B cell (primary cell): Measurements from ENCODE around the gene RASL11A. TPM values are rescaled to one million over a fixed set of nuclear protein-coding genes. Genes with fewer than 3 reads are reported as not detected.
A peak's percentile ranks its signal among the peaks of the same experiment; 100 is the strongest.

Source experiments
- ATAC-seq: fragments of 200-7000 bp; cut with Tn5 transposase; one replicate; pipeline ENCODE4 v1.10.0; 2021; ENCODE audit warnings: low read depth, mild to moderate bottlenecking, moderate number of reproducible peaks, moderate library complexity
- CTCF ChIA-PET: fragments of 350-600 bp; sonication (Branson Sonifier 250); formaldehyde crosslinking; loops from one replicate; lab custom pipeline; 2021; ENCODE audit warnings: antibody characterized with exemption, inconsistent platforms; lab: Charles Lee
- POLR2A ChIA-PET: fragments of 350-600 bp; sonication (Branson Sonifier 250); formaldehyde crosslinking; loops from one replicate; lab custom pipeline; 2021; ENCODE audit warnings: antibody characterized with exemption; lab: Charles Lee
- DNase-seq: peaks from one replicate; pipeline ENCODE4 v3.0.0; 2013
- H2AFZ ChIP-seq: 2 replicates; pipeline ENCODE4 v1.6.1; 2012; ENCODE audit warnings: mild to moderate bottlenecking, low read depth, low read length; ENCODE audit not compliant: insufficient read depth, poor library complexity, severe bottlenecking
- H3K27ac ChIP-seq, 2 donors: 1 replicate in 1 of 2; 2 replicates in 1 of 2; pipeline ENCODE4 v1.5.1; 2012 to 2013; ENCODE audit warnings: low read length in 2 of 2, mild to moderate bottlenecking in 2 of 2, moderate library complexity in 1 of 2
- H3K27me3 ChIP-seq, 4 experiments: fragments of 200-600 bp in 1 of 4; sonication (generic) in 1 of 4; replicated peaks in 1 of 4; 1 replicate in 2 of 4; 2 replicates in 2 of 4; pipeline versions ENCODE4 v1.6.1 to v1.7.0; 2013 to 2016; ENCODE audit warnings: low read length in 3 of 4, mild to moderate bottlenecking in 2 of 4, mixed read lengths in 1 of 4, moderate library complexity in 1 of 4; ENCODE audit not compliant: insufficient read depth in 4 of 4, control insufficient read depth in 3 of 4; ENCODE audit errors: control extremely low read depth in 1 of 4
- H3K36me3 ChIP-seq, 2 experiments: replicated peaks in 1 of 2; 1 replicate in 1 of 2; 2 replicates in 1 of 2; pipeline versions ENCODE4 v1.6.1 to v1.7.1; 2013; ENCODE audit warnings: low read length in 1 of 2; ENCODE audit not compliant: insufficient read depth in 2 of 2, control insufficient read depth in 1 of 2; ENCODE audit errors: control extremely low read depth in 1 of 2, extremely low read depth in 1 of 2
- H3K4me1 ChIP-seq, 2 donors: fragments of 200-600 bp in 1 of 2; sonication (generic) in 1 of 2; 1 replicate in 1 of 2; 2 replicates in 1 of 2; pipeline versions ENCODE4 v1.5.1 to v1.6.1; 2013 to 2017; ENCODE audit warnings: low read length in 2 of 2; ENCODE audit not compliant: control insufficient read depth in 2 of 2, insufficient read depth in 2 of 2
- H3K4me2 ChIP-seq: replicated peaks from 2 replicates; pipeline ENCODE3; 2012; ENCODE audit warnings: mild to moderate bottlenecking, low read depth, low read length; ENCODE audit not compliant: poor library complexity, severe bottlenecking
- H3K4me3 ChIP-seq, 5 experiments: fragments of 200-600 bp in 1 of 5; sonication (generic) in 1 of 5; 1 replicate in 3 of 5; 2 replicates in 2 of 5; pipeline versions ENCODE4 v1.5.1 to v1.7.0; 2011 to 2016; ENCODE audit warnings: low read length in 4 of 5, mild to moderate bottlenecking in 4 of 5, low read depth in 2 of 5, control low read depth in 1 of 5, moderate library complexity in 1 of 5; ENCODE audit not compliant: insufficient read depth in 1 of 5; ENCODE audit errors: control extremely low read depth in 1 of 5, extremely low read depth in 1 of 5
- H3K79me2 ChIP-seq: fragments of 200-600 bp; sonication (generic); one replicate; pipeline ENCODE4 v1.6.0; 2016; ENCODE audit warnings: low read length; ENCODE audit not compliant: control insufficient read depth, insufficient read depth
- H3K9ac ChIP-seq: fragments of 200-600 bp; sonication (generic); 2 replicates; pipeline ENCODE4 v1.6.1; 2017; ENCODE audit warnings: mild to moderate bottlenecking, low read length, moderate library complexity
- H3K9me3 ChIP-seq, 3 donors: one replicate each; pipeline versions ENCODE4 v1.6.1 to v1.7.1; 2013; ENCODE audit warnings: low read length in 2 of 3; ENCODE audit not compliant: control insufficient read depth in 2 of 3, insufficient read depth in 1 of 3; ENCODE audit errors: control extremely low read depth in 1 of 3
- H4K20me1 ChIP-seq: 2 replicates; pipeline ENCODE4 v1.6.0; 2012; ENCODE audit warnings: mild to moderate bottlenecking, low read length; ENCODE audit not compliant: insufficient read depth, control insufficient read depth, poor library complexity, severe bottlenecking
- H3K27ac Mint-ChIP-seq: one replicate; pipeline ENCODE4 v1.8.0; 2021; ENCODE audit warnings: mixed read lengths
- H3K27me3 Mint-ChIP-seq: one replicate; pipeline ENCODE4 v1.8.0; 2021; ENCODE audit warnings: mixed read lengths
- H3K4me1 Mint-ChIP-seq: one replicate; pipeline ENCODE4 v1.8.0; 2021; ENCODE audit warnings: mixed read lengths
- H3K4me3 Mint-ChIP-seq: one replicate; pipeline ENCODE4 v1.8.0; 2021; ENCODE audit warnings: mixed read lengths
- H3K9me3 Mint-ChIP-seq: one replicate; pipeline ENCODE4 v1.8.0; 2022; ENCODE audit warnings: mixed read lengths; ENCODE audit not compliant: insufficient read depth
- EZH2 ChIP-seq: IDR thresholded peaks from 2 replicates; pipeline ENCODE4 v1.6.1; 2012; ENCODE audit warnings: borderline replicate concordance, low read depth, mild to moderate bottlenecking, moderate library complexity, low read length; ENCODE audit not compliant: insufficient read depth, poor library complexity, severe bottlenecking
- WGBS: methylation state at CpG from one replicate; pipeline ENCODE4 v1.1.5; 2013; ENCODE audit warnings: missing lambda C conversion rate; ENCODE audit not compliant: insufficient coverage; 5-methylcytosine and 5-hydroxymethylcytosine counted together
- intact Hi-C: fragments of 100-400 bp; cut with micrococcal nuclease; formaldehyde crosslinking; loops from one replicate; pipeline ENCODE4 v1.10.0; 2022
- polyA plus RNA-seq: library from polyadenylated mRNA; depleted of rRNA; stranded (reverse); fragments of >200 nt; gene quantifications from 2 replicates; pipeline ENCODE4 v1.2.3, GENCODE V29; 2012
- total RNA-seq, 2 donors: library from RNA; stranded (reverse); fragments of 120-200 nt in 1 of 2; gene quantifications; 1 replicate in 1 of 2; 2 replicates in 1 of 2; pipeline versions ENCODE4 v1.2.3 to v1.2.4, GENCODE V29; 2013 to 2022
- TF ChIP-seq, protein P1 (sequence below): fragments of 200-600 bp; IDR thresholded peaks from one replicate; pipeline ENCODE4 v1.8.0; 2022; ENCODE audit warnings: antibody characterized with exemption, mild to moderate bottlenecking

The RASL11A gene
- total and polyA plus RNA-seq, 2 donors (not counting 1 experiment from before 2014, with no cell fraction given): 0.89 to 4.8 TPM

DNA sequence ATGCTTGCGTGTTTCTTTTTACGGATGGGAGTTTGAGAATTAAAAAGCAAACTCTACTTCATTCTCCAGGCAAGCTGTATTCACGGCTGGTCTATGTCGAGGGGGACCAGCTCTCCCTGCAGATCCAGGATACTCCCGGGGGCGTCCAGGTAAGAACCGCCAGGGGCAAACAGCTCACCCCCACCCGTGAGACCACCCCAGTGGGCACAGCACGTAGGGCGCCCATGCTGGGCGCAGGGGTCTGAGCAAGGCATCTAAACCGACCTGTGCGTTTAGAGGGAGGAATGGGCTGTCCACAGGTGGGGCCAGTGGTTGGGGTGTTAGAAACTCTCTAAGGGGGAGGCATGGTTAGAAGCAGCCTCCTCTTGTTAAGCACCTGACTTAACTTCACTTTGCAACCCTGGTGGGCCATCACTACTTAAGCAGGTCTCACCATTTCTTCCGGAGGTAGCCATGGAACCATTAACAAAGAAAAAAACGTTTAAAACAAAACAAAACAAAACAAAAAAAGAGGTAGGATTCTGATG, 1.0 kb downstream of the RASL11A start:
- DNase-seq (no peak), ATAC-seq (no peak)
- Histone ChIP-seq H2AFZ (peak overlapping the region; percentile 88), H3K4me2 (peak overlapping the region; percentile 92), H3K4me3 (peak overlapping the region; percentile 46 to 95 (median 78)), H3K9me3 (no peaks in the 10 kb centered on the region), H3K4me1 (peaks cover 6 to 18% of the 10 kb centered on the region in 2 donors), H3K27me3 (peaks cover 0 to 5% (median 2%) of the 10 kb centered on the region in 4 experiments), H3K36me3 (no peaks in the 10 kb centered on the region), H3K27ac (no peak overlapping the region), H4K20me1 (no peaks in the 10 kb centered on the region), H3K79me2 (peaks cover 12% of the 10 kb centered on the region), H3K9ac (peak overlapping the region; percentile 76)
- H3K27me3 Mint-ChIP-seq: peaks cover 10% of the 10 kb centered on the region
- no peak overlapping the region for H3K27ac Mint-ChIP-seq
- peak overlapping the region; percentile 89 for H3K4me3 Mint-ChIP-seq
- 51% methylated on average over 10 of the region's 15 CpGs for WGBS
- H3K4me1 Mint-ChIP-seq: peaks cover 31% of the 10 kb centered on the region
- POLR2A ChIA-PET: no interaction called here
- no peaks in the 10 kb centered on the region for H3K9me3 Mint-ChIP-seq
- TF ChIP-seq, protein P1, sequence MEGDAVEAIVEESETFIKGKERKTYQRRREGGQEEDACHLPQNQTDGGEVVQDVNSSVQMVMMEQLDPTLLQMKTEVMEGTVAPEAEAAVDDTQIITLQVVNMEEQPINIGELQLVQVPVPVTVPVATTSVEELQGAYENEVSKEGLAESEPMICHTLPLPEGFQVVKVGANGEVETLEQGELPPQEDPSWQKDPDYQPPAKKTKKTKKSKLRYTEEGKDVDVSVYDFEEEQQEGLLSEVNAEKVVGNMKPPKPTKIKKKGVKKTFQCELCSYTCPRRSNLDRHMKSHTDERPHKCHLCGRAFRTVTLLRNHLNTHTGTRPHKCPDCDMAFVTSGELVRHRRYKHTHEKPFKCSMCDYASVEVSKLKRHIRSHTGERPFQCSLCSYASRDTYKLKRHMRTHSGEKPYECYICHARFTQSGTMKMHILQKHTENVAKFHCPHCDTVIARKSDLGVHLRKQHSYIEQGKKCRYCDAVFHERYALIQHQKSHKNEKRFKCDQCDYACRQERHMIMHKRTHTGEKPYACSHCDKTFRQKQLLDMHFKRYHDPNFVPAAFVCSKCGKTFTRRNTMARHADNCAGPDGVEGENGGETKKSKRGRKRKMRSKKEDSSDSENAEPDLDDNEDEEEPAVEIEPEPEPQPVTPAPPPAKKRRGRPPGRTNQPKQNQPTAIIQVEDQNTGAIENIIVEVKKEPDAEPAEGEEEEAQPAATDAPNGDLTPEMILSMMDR: no peak
- no peak for TF ChIP-seq EZH2
- intact Hi-C loops: loop anchor here (1.0 to 5.0 kb wide), 3 partner anchors 20 to 1446 kb away; partner anchors contain the start of genes RPL21 and SLC46A3
- CTCF ChIA-PET: interaction anchor here (0.6 to 2.9 kb wide), 12 partner anchors 10 to 555 kb away, joined by 3 to 11 read pairs (median 3); no protein-coding TSS in a partner anchor
